ENCODE measurements around the gene ZBTB24.

DNA sequence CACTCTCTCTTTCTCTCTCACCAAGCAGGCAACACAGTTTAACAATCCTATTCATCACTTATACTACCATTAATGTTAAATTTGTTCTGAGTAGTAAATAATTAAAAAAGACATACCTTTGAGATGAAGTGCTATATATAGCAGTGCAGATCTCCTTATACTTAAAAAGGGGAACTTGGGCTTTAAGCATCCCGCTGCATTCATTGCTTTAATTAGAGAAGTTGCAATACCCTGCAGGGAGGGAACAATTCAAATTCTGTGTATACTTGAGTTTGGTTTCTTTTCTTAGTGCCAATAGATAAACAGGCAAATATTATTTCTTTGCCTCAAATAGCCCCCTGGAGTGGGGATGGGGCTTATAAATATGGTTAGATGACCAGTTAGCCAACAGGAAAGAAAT, 10.8 kb upstream of the ZBTB24 start:
- no peak for TF ChIP-seq GATA3 (IDR thresholded peaks at IDR 0.05; ENCODE audit: low read depth, low read length)
- TF ChIP-seq GATA2 (IDR thresholded peaks at IDR 0.05; ENCODE audit: low read depth, low read length), result no peak
